Epithelial cell of proximal tubule (primary cell): Measurements from ENCODE around the gene CDC42SE2. TPM values are rescaled to one million over a fixed set of nuclear protein-coding genes. Genes with fewer than 3 reads are reported as not detected.

Experiments used
- DNase-seq: peaks from one replicate; pipeline ENCODE4 v3.0.0-alpha.2; 2011; ENCODE audit warnings: low read depth
- H3K4me3 ChIP-seq: 2 replicates; pipeline ENCODE4 v1.5.1; 2011; ENCODE audit warnings: low read depth, mild to moderate bottlenecking, low read length
- CTCF ChIP-seq: conservative IDR thresholded peaks from 2 replicates; pipeline ENCODE4 v1.5.1; 2012; ENCODE audit warnings: low read depth, mild to moderate bottlenecking, low read length
- total RNA-seq: library from RNA; depleted of rRNA; stranded (reverse); fragments of >200 nt; gene quantifications from 2 replicates; pipeline ENCODE4 v1.2.3, GENCODE V29; 2015

The CDC42SE2 gene
- total RNA-seq, 1 donor from 2014 or later: 40.1 TPM

DNA sequence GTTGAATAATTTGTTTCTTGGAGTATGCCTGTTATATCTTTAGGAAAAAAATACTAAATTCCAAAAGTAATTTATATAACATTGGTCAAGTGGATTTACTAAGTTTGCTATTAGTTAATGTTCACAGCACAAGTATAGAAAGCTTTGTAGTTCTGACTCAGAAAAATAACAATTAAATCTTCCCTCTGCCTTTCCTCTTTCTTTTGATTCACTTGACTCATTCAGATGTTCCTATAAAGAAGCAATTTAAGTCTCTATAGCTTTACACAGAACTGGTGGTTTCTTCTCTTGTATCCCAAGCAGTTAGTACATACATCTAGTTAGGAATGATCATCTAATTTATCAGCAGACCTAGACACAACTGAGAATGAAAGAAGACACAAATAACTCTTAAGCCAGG is 4.5 kb upstream of the CDC42SE2 start:
- no peak overlapping the region for H3K4me3 ChIP-seq
- DNase-seq: no peak
- TF ChIP-seq CTCF: no peak

GRCh38 chr5:131260895-131261294 is 3.0 kb upstream of the CDC42SE2 start:
- TF ChIP-seq CTCF: no peak
- DNase-seq: no peak
- no peak overlapping the region for H3K4me3 ChIP-seq

GRCh38 chr5:131261483-131261882 is 2.4 kb upstream of the CDC42SE2 start:
- TF ChIP-seq CTCF: no peak
- no peak for DNase-seq
- H3K4me3 ChIP-seq: no peak overlapping the region

DNA sequence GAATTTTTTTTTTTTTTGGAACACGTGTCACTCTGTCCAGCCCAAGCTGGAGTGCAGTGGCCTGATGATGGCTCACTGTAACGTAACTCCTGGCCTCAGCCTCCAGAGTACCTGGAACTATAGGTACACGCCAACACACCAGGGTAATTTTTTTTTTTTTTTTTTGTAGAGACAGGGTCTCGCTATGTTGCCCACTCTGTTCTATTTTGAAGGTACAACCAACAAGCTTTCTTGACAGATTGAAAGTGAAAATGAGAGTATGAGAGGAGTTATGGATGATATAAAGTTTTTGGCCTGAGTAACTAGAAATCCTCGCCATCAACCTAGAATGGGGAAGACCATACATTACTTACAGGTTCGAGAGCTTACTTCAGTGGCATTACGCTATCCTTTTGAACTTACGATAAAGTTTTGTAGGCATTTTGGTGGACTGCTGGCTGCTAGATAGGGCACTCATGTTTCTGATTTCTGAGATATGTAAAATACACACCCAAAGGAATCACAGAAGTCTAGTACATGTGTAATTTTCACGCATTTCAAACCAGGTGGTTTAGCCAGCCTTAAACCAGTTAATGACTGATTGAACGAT is 806 bp upstream of the CDC42SE2 start:
- no peak for DNase-seq
- no peak for TF ChIP-seq CTCF
- H3K4me3 ChIP-seq: peak overlapping the region; percentile 98

GRCh38 chr5:131264451-131265099 is 722 bp downstream of the CDC42SE2 start:
- TF ChIP-seq CTCF: no peak
- H3K4me3 ChIP-seq: peak overlapping the region; percentile 98
- no peak for DNase-seq

GRCh38 chr5:131265311-131265803 is 1.5 kb downstream of the CDC42SE2 start:
- peak; percentile 54 for TF ChIP-seq CTCF
- no peak for DNase-seq
- peak overlapping the region; percentile 98 for H3K4me3 ChIP-seq
